ENCODE results near the gene AMPD3. TPM values are rescaled to one million over a fixed set of nuclear protein-coding genes. Genes with fewer than 3 reads are reported as not detected.

The AMPD3 gene
- total and polyA plus RNA-seq, 2 of the 13 experiments (the other 11 are each of a cell fraction or from before 2014, with no cell fraction given) = 0.33 to 2.3 TPM

DNA sequence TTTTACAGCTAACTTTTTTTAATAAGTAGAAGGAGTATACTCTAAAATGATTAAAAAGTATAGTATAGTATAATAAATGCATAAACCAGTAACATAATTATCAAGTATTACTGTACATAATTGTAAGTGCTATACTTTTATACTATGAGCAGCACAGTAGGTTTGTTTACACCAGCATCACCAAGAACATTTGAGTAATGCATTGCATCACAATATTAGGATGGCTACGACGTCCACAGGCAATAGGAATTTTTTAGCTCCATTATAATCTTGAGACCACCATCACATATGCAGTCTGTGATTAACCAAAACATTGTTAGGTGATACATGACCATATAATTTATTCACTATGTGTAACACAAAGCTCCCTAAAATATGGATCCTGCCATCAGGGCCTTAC is 65.5 kb downstream of the AMPD3 start:
- ATAC-seq (no peak), FAIRE-seq (no peak), DNase-seq (ENCODE audit: low spot score) (no peak)
- H3K4me1 ChIP-seq (ENCODE audit: insufficient read depth, low read length) = no peaks in the 10 kb centered on the region
- H3K79me2 ChIP-seq (ENCODE audit: insufficient read depth, low read length) = no peaks in the 10 kb centered on the region
- CTCF ChIA-PET (ENCODE audit: low intra/inter-chr PET ratio, low total read pairs) = no interaction called here
- WGBS (ENCODE audit: low lambda C conversion rate) = 90% methylated on average over 2 of the region's 2 CpGs
- no peak overlapping the region for H2AFZ ChIP-seq (ENCODE audit: low read length)
- no peak for TF ChIP-seq POLR2AphosphoS2 (IDR thresholded peaks at IDR 0.05; ENCODE audit: low read depth, low read length)
- TF ChIP-seq PAF1 (CRISPR knock-in tag; IDR thresholded peaks at IDR 0.05) = no peak
- no peak for TF ChIP-seq GTF3A (CRISPR knock-in tag; conservative IDR thresholded peaks at IDR 0.05)
- no peak for TF ChIP-seq ZNF558 (CRISPR knock-in tag; IDR thresholded peaks at IDR 0.05; ENCODE audit: borderline replicate concordance)
- BruUV-seq (replicated peaks) = no TSS peak
- no peak overlapping the region for H3K4me3 ChIP-seq (replicated peaks in 1 of 3; ENCODE audit: insufficient read depth in 1 of 3, low read depth in 2 of 3, low read length in 3 of 3)
- POLR2A ChIA-PET = no interaction called here
- no peak overlapping the region for H3K27ac ChIP-seq (ENCODE audit: extremely low read length, insufficient read depth, low read length)
- no peaks in the 10 kb centered on the region for H4K20me1 ChIP-seq (ENCODE audit: insufficient read depth, low read length)
- peaks cover 0 to 21% of the 10 kb centered on the region in 2 experiments; a peak in 3 of 5 replicates for H3K36me3 ChIP-seq (replicated peaks in 1 of 2; ENCODE audit: control insufficient read depth in 1 of 2, insufficient read depth in 2 of 2, low read length in 2 of 2)
- intact Hi-C loops (cut with micrococcal nuclease; ENCODE audit: unreplicated experiment) (no loop called here), in situ Hi-C loops (cut with HindIII; ENCODE audit: extremely low pct_ligation_motif_present, low pct_unique_long_range_greater_than_20kb) (no loop called here)
- H3K9me3 ChIP-seq (ENCODE audit: low read length) = no peaks in the 10 kb centered on the region
- H3K4me2 ChIP-seq (ENCODE audit: low read depth, low read length) = no peak overlapping the region
- no peak overlapping the region for H3K9ac ChIP-seq (ENCODE audit: insufficient read depth, low read depth, low read length)
- H3K27me3 ChIP-seq (ENCODE audit: control insufficient read depth in 1 of 2, insufficient read depth in 2 of 2, low read length in 2 of 2) = no peaks in the 10 kb centered on the region

DNA sequence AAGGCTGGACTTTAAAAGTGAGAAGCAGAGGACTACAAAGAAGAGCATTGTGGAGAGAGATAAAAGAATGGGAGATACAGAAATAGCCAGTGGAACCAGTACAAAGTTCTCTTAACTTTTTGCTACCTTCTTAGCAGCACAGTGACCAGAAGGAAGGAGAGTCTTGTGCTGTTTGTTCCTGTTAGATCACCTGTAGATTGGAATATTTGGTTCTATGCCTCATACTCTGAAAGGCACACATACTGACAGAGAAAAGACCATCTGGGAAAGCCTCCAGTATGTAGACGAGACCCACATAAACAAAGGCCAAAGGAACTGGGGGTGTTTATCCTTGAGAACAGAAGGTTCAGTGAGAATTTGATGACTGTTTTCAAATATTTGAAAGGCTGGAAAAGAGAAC is 67.2 kb downstream of the AMPD3 start:
- Histone ChIP-seq H3K36me3 (replicated peaks in 1 of 2; ENCODE audit: control insufficient read depth in 1 of 2, insufficient read depth in 2 of 2, low read length in 2 of 2) (peaks cover 0 to 28% of the 10 kb centered on the region in 2 experiments; a peak in 3 of 5 replicates), H3K4me2 (ENCODE audit: low read depth, low read length) (no peak overlapping the region), H3K27me3 (ENCODE audit: control insufficient read depth in 1 of 2, insufficient read depth in 2 of 2, low read length in 2 of 2) (no peaks in the 10 kb centered on the region), H3K9me3 (ENCODE audit: low read length) (no peaks in the 10 kb centered on the region), H3K4me3 (replicated peaks in 1 of 3; ENCODE audit: insufficient read depth in 1 of 3, low read depth in 2 of 3, low read length in 3 of 3) (no peak overlapping the region), H3K79me2 (ENCODE audit: insufficient read depth, low read length) (no peaks in the 10 kb centered on the region), H2AFZ (ENCODE audit: low read length) (no peak overlapping the region), H3K27ac (ENCODE audit: extremely low read length, insufficient read depth, low read length) (no peak overlapping the region), H3K9ac (ENCODE audit: insufficient read depth, low read depth, low read length) (no peak overlapping the region), H4K20me1 (ENCODE audit: insufficient read depth, low read length) (no peaks in the 10 kb centered on the region), H3K4me1 (ENCODE audit: insufficient read depth, low read length) (no peaks in the 10 kb centered on the region)
- BruUV-seq (replicated peaks) = no TSS peak
- no peak for ATAC-seq
- DNase-seq (ENCODE audit: low spot score) = no peak
- in situ Hi-C loops (cut with HindIII; ENCODE audit: extremely low pct_ligation_motif_present, low pct_unique_long_range_greater_than_20kb) (no loop called here), intact Hi-C loops (cut with micrococcal nuclease; ENCODE audit: unreplicated experiment) (no loop called here)
- WGBS (ENCODE audit: low lambda C conversion rate) = 94% methylated on average over 1 of the region's 1 CpG
- ChIA-PET POLR2A (no interaction called here), CTCF (ENCODE audit: low intra/inter-chr PET ratio, low total read pairs) (no interaction called here)
- FAIRE-seq = no peak
- TF ChIP-seq, protein P1, sequence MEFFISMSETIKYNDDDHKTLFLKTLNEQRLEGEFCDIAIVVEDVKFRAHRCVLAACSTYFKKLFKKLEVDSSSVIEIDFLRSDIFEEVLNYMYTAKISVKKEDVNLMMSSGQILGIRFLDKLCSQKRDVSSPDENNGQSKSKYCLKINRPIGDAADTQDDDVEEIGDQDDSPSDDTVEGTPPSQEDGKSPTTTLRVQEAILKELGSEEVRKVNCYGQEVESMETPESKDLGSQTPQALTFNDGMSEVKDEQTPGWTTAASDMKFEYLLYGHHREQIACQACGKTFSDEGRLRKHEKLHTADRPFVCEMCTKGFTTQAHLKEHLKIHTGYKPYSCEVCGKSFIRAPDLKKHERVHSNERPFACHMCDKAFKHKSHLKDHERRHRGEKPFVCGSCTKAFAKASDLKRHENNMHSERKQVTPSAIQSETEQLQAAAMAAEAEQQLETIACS (CRISPR knock-in tag; IDR thresholded peaks at IDR 0.05) = no peak
- TF ChIP-seq DNMT3B (CRISPR knock-in tag; conservative IDR thresholded peaks at IDR 0.05) (no peak), ZSCAN29 (CRISPR knock-in tag; conservative IDR thresholded peaks at IDR 0.05) (no peak), ZNF747 (CRISPR knock-in tag; IDR thresholded peaks at IDR 0.05; ENCODE audit: borderline replicate concordance) (no peak), ARNT2 (CRISPR knock-in tag; IDR thresholded peaks at IDR 0.05; ENCODE audit: low read depth) (no peak), NFIC (IDR thresholded peaks at IDR 0.05; ENCODE audit: low read length) (no peak), ZNF30 (CRISPR knock-in tag; IDR thresholded peaks at IDR 0.05) (no peak), KLF13 (CRISPR knock-in tag; IDR thresholded peaks at IDR 0.05) (no peak)
- TF ChIP-seq, protein P2, sequence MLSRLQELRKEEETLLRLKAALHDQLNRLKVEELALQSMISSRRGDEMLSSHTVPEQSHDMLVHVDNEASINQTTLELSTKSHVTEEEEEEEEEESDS (CRISPR knock-in tag; IDR thresholded peaks at IDR 0.05; ENCODE audit: borderline replicate concordance) = no peak
- TF ChIP-seq, protein P3, sequence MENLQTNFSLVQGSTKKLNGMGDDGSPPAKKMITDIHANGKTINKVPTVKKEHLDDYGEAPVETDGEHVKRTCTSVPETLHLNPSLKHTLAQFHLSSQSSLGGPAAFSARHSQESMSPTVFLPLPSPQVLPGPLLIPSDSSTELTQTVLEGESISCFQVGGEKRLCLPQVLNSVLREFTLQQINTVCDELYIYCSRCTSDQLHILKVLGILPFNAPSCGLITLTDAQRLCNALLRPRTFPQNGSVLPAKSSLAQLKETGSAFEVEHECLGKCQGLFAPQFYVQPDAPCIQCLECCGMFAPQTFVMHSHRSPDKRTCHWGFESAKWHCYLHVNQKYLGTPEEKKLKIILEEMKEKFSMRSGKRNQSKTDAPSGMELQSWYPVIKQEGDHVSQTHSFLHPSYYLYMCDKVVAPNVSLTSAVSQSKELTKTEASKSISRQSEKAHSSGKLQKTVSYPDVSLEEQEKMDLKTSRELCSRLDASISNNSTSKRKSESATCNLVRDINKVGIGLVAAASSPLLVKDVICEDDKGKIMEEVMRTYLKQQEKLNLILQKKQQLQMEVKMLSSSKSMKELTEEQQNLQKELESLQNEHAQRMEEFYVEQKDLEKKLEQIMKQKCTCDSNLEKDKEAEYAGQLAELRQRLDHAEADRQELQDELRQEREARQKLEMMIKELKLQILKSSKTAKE (CRISPR knock-in tag; IDR thresholded peaks at IDR 0.05; ENCODE audit: borderline replicate concordance) = no peak
- TF ChIP-seq, protein P4, sequence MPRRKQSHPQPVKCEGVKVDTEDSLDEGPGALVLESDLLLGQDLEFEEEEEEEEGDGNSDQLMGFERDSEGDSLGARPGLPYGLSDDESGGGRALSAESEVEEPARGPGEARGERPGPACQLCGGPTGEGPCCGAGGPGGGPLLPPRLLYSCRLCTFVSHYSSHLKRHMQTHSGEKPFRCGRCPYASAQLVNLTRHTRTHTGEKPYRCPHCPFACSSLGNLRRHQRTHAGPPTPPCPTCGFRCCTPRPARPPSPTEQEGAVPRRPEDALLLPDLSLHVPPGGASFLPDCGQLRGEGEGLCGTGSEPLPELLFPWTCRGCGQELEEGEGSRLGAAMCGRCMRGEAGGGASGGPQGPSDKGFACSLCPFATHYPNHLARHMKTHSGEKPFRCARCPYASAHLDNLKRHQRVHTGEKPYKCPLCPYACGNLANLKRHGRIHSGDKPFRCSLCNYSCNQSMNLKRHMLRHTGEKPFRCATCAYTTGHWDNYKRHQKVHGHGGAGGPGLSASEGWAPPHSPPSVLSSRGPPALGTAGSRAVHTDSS (CRISPR knock-in tag; conservative IDR thresholded peaks at IDR 0.05) = no peak

Measured in HepG2 (cell line).